HT1080 (cell line): Measurements from ENCODE around the gene ACTN2. TPM values are rescaled to one million over a fixed set of nuclear protein-coding genes. Genes with fewer than 3 reads are reported as not detected.
A peak's percentile ranks its signal among the peaks of the same experiment; 100 is the strongest.

Experiments
- DNase-seq: peaks from one replicate; pipeline ENCODE4 v3.0.0-alpha.2; 2015; ENCODE audit warnings: low read depth
- total RNA-seq: library from RNA; depleted of rRNA; stranded (reverse); fragments of >200 nt; shearing (Covaris generic); gene quantifications from 2 replicates; pipeline ENCODE4 v1.2.3, GENCODE V29; 2014

The ACTN2 gene
- total RNA-seq, 1 experiment from 2014 or later: 9.1 TPM

GRCh38 chr1:236689713-236690569, 3.6 kb downstream of the ACTN2 start:
- DNase-seq: peak; percentile 43

DNA sequence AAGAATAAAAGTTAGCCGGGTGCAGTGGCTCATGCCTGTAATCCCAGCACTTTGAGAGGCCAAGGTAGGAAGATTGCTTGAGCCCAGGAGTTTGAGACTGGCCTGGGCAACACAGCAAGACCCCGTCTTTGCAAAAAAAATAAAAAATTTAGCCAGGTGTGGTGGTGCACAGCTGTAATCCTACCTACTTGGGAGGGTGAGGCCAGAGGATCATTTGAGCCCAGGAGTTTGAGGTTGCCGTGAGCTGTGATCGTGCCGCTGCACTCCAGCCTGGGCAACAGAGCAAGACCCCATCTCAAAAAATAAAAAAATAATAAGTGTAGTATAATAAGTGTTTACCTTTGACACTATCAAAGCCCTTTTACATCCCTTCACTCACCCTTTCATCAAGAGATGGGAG, 5.0 kb downstream of the ACTN2 start:
- DNase-seq: no peak

DNA sequence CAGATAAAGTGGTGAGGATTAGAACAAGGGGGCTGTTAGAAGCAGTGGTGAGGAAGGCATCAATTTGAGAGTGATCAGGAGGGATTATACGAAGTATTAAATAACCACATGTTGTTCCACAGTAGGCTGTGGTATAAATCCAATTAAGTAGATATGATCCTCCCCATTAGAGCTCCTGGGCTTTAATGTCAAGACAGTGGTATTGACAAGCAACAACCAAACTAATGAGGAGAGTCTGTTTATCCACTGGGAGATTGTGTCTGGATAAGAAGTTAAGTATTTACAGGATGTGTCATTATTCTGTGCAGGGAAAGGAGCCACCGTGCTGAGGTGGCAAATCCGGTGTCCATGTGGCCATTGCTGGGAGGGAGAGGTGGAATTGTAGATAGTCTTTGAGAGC, 5.8 kb downstream of the ACTN2 start:
- DNase-seq: no peak

GRCh38 chr1:236692742-236693141, 6.4 kb downstream of the ACTN2 start:
- DNase-seq: no peak

- DNase-seq: no peak
These were observed 13.1 kb downstream of the ACTN2 start for GRCh38 chr1:236699366-236699765.

DNA sequence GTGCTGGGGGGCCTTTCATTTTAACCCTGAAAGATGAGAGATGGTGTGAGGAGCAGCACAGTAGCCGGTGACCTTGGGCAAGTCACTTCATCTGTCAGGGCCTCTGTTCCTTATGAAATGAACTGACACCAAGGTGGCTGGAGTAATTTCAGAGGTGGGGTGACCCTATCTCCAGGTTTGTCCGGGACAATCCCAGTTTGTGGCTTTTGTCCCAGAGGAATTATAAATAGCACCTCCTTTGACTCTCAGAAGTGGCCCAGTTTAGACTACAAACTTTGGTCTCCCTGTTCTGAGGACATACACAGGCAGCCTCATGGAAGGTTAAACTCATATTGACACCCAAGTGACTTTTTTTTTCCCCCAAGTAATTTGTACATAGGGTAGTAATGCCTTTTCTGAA, 14.6 kb downstream of the ACTN2 start:
- DNase-seq: no peak

DNA sequence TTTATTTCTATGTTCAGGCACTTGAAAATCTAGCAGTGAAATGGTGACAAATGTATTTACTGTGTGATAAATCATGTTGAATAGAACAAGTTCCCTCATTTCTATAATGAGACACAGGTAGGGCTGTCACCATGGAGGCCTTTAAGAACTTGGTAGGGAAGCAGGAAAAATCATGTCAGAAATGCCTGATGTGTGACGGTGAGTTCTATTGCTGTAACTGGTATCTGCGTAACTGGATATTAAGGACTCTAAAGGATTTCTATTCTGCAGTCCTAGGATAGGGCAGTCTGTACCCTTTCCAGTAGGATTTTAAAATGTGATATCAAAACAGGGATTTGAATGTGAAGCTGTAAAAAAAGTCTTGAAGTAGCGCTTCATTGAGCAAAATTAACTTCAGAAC, 15.5 kb downstream of the ACTN2 start:
- no peak for DNase-seq

- no peak for DNase-seq
These were observed 16.6 kb downstream of the ACTN2 start for GRCh38 chr1:236702791-236703394.

GRCh38 chr1:236705771-236706170, 19.5 kb downstream of the ACTN2 start:
- DNase-seq: no peak

DNA sequence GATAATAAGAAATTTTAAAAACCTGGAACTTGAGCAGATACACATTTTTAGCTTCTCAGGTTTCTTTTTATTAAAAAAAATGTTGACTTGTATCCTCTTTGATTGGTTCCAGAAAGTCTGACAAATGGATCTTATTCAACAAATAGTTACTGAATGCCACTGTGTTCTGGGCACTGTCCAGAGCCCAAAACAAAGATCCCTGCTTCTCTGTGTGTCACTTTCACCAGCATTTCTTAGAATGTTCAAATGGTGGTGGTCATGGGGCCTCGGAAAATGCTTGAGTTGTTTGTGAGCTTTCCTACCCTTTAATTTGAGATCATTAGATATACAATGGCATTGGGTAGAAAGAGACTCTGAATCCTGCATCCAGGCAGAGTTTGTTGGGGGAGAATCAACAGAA, 19.9 kb downstream of the ACTN2 start:
- DNase-seq: no peak

- DNase-seq: no peak
These were observed 24.1 kb downstream of the ACTN2 start for GRCh38 chr1:236710328-236710892.

DNA sequence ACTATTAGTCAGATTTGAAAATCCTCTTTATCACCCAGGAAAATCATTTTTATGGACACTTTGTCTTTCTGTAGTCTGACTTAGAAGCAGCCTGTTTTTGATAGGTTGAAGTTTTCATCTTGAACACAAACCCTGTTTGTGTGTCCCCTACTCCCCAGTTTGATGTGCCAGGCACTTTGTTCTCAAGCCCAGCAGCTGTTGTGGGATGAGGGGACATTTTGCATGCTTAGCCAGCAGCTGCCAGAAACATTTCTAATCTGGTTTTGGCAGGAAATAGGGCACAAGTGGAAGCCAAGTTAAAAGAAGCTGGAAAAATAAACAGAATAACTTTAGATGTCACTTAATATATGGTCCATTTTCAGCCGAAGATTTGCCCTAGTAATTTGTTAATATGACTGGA, 29.9 kb downstream of the ACTN2 start:
- no peak for DNase-seq

GRCh38 chr1:236717811-236718210, 31.5 kb downstream of the ACTN2 start:
- no peak for DNase-seq

GRCh38 chr1:236718328-236718727, 32.0 kb downstream of the ACTN2 start:
- DNase-seq: no peak

- DNase-seq: no peak
These were observed 33.9 kb downstream of the ACTN2 start for GRCh38 chr1:236720206-236720605.

GRCh38 chr1:236720611-236721010, 34.3 kb downstream of the ACTN2 start:
- DNase-seq: no peak

DNA sequence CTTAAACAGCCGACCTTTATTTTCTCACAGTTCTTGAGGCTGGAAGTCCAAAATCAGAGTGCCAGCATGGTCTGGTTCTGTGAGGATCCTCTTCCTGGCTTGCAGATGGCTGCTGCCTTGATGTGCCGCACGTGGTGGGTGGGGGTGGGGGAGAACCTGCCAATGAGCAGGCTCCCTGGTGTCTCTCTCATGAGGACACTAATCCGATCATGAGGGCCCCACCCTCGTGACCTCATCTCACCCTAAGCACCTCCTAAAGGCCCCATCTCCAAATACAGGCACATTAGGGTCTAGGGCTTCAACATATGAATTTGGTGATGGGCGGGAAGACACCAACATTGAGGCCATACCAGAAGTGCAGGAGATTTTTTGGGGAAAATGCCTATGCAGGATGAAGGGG, 37.8 kb downstream of the ACTN2 start:
- DNase-seq: no peak

DNA sequence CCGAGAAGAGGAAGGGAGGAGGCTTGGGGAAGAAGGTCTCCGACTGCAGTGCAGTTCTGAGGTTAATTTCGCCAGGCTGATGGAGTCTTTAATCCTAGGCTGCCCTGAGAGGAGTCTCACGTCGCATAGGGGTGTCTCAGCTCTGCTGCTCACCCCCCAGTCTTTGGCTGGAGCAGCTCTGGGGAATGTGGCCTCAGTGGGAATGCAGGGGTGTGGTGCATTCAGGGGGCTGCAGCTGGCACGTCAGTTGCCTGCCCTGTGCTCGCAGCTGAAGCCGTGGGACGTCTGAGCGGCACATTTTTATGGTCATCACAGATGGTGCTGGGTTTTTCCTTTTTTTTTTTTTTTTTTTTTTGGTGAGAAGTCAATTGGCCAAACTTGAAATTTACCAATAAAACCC, 38.2 kb downstream of the ACTN2 start:
- DNase-seq: no peak

DNA sequence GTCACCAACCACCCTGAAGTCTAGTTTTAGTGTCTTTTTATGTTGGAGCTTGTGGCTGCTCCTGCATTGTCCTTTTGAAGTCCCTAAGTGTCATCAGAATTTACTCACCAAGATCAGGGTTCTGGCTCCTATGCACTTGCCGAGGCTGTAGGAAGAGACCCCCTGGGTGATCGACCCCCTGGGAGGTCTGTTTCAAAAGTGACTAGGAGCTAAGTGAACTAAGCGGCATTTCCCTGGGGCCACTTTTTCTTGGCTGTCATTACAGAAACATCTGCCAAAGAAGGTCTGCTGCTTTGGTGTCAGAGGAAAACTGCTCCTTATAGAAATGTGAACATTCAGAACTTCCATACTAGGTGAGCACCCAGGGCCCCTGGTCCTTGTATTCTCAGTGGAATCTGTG, 39.4 kb downstream of the ACTN2 start:
- DNase-seq: no peak

DNA sequence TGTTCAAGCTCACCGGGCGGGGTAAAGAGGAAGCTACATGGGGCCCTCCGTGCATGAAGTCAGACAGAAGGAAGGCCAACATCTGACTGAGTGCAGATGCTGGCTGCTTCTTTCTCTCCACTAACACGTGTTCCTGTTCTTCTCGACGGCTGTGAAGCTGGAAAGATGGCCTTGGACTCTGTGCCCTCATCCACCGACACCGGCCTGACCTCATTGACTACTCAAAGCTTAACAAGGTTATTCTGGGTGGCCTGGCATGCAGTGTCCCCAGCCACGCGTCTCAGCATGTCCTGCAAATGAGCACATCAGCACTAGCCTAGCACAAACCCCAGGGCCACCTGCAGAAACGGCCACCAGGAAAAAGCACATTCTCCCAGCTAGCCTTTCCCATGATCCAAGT, 41.2 kb downstream of the ACTN2 start:
- no peak for DNase-seq

GRCh38 chr1:236728752-236729151, 42.5 kb downstream of the ACTN2 start:
- no peak for DNase-seq

DNA sequence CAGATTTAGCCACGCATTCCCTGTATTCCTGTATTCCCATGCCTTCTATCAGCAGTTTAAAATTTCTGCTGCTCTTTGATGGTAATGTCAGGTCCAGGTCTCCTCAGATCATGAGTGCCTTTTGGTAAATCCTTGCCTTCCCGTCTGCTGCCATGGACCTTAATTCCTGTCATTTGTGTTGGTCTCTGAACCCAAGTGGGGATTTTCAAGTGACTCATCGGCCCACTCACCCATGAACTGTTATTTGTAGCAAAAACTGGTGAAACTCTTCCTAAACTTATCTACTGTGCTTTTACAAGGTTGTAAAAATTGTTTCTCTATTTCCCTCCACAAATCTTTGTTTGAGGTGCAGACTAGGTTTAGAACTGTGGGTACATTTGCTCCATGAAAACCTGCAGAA, 47.4 kb downstream of the ACTN2 start:
- DNase-seq: no peak
